Natural killer cell (primary cell): ENCODE measurements around the gene SEC24C. TPM values are rescaled to one million over a fixed set of nuclear protein-coding genes. Genes with fewer than 3 reads are reported as not detected.

ENCODE experiments used
- ATAC-seq, 3 donors: fragments of 150-1000 bp in 2 of 3; fragments of 200-7000 bp in 1 of 3; cut with Tn5 transposase; 1 replicate in 1 of 3; 2 replicates in 2 of 3; pipeline ENCODE4 v1.10.0; 2021; ENCODE audit warnings: mild to moderate bottlenecking in 2 of 3, moderate library complexity in 2 of 3
- DNase-seq, 2 donors: peaks; one replicate each; pipeline versions ENCODE4 v3.0.0 to v3.0.0-alpha.2; 2013 to 2021; ENCODE audit warnings: mixed read lengths in 1 of 2
- H3K27ac ChIP-seq: one replicate; pipeline ENCODE4 v1.5.1; 2013; ENCODE audit warnings: mild to moderate bottlenecking, low read length
- H3K27me3 ChIP-seq: one replicate; pipeline ENCODE4 v1.6.1; 2013; ENCODE audit warnings: low read length; ENCODE audit not compliant: control insufficient read depth, insufficient read depth
- H3K36me3 ChIP-seq: one replicate; pipeline ENCODE4 v1.6.1; 2013; ENCODE audit warnings: low read length; ENCODE audit not compliant: control insufficient read depth, insufficient read depth
- H3K4me1 ChIP-seq: one replicate; pipeline ENCODE4 v1.6.1; 2013; ENCODE audit warnings: low read length; ENCODE audit not compliant: control insufficient read depth, insufficient read depth
- H3K4me3 ChIP-seq: one replicate; pipeline ENCODE4 v1.5.1; 2013; ENCODE audit warnings: low read length
- H3K9me3 ChIP-seq: one replicate; pipeline ENCODE4 v1.6.1; 2013; ENCODE audit warnings: low read length; ENCODE audit not compliant: control insufficient read depth, insufficient read depth
- H3K27ac Mint-ChIP-seq, 2 donors: one replicate each; pipeline ENCODE4 v1.8.0; 2022; ENCODE audit warnings: mild to moderate bottlenecking in 2 of 2, mixed read lengths in 2 of 2, moderate library complexity in 1 of 2
- H3K27me3 Mint-ChIP-seq, 2 donors: one replicate each; pipeline ENCODE4 v1.8.0; 2022; ENCODE audit warnings: low read depth in 2 of 2, mixed read lengths in 2 of 2
- H3K36me3 Mint-ChIP-seq: one replicate; pipeline ENCODE4 v1.8.0; 2022; ENCODE audit warnings: mixed read lengths
- H3K4me1 Mint-ChIP-seq, 2 donors: one replicate each; pipeline ENCODE4 v1.8.0; 2022; ENCODE audit warnings: mixed read lengths in 2 of 2
- H3K4me3 Mint-ChIP-seq: one replicate; pipeline ENCODE4 v1.8.0; 2022; ENCODE audit warnings: mild to moderate bottlenecking, moderate library complexity, mixed read lengths
- H3K9me3 Mint-ChIP-seq, 2 donors: one replicate each; pipeline ENCODE4 v1.8.0; 2022; ENCODE audit warnings: mixed read lengths in 2 of 2
- CTCF ChIP-seq: fragments of 200-600 bp; IDR thresholded peaks from one replicate; pipeline ENCODE4 v1.8.0; 2022; ENCODE audit warnings: antibody characterized with exemption
- WGBS: methylation state at CpG from one replicate; pipeline ENCODE4 v1.1.7; 2013; ENCODE audit warnings: missing lambda C conversion rate; ENCODE audit not compliant: insufficient coverage; 5-methylcytosine and 5-hydroxymethylcytosine counted together
- intact Hi-C: fragments of 100-400 bp; cut with micrococcal nuclease; formaldehyde crosslinking; loops from one replicate; pipeline ENCODE4 v1.14.2; 2022
- total RNA-seq, 4 donors: library from RNA; stranded (reverse); fragments of 120-200 nt in 1 of 4; gene quantifications; one replicate each; pipeline versions ENCODE4 v1.2.3 to v1.2.4, GENCODE V29; 2013 to 2022

The SEC24C gene
- total RNA-seq, 3 donors from 2014 or later (not counting 1 experiment from before 2014, with no cell fraction given): 153 to 161 (median 160) TPM

GRCh38 chr10:73812657-73813056, 68.5 kb downstream of the SEC24C start:
- H3K4me1 Mint-ChIP-seq: peaks cover 21 to 22% of the 10 kb centered on the region in 2 donors
- DNase-seq (no peak), ATAC-seq (no peak)
- no peak overlapping the region for H3K4me3 ChIP-seq
- H3K9me3 ChIP-seq: no peaks in the 10 kb centered on the region
- peak overlapping the region; percentile 71 for H3K4me3 Mint-ChIP-seq
- intact Hi-C loops: loop anchor here (5.0 kb wide), 1 partner anchor 40 kb away; a partner anchor contains a TSS
- 98% methylated on average over 4 of the region's 4 CpGs for WGBS
- H3K9me3 Mint-ChIP-seq: no peaks in the 10 kb centered on the region
- H3K27ac ChIP-seq: peak overlapping the region; percentile 18
- peaks cover 40% of the 10 kb centered on the region for H3K36me3 ChIP-seq
- H3K27ac Mint-ChIP-seq: peak overlapping the region; percentile 73 to 82
- H3K36me3 Mint-ChIP-seq: no peaks in the 10 kb centered on the region
- H3K27me3 Mint-ChIP-seq: no peaks in the 10 kb centered on the region
- peaks cover 17% of the 10 kb centered on the region for H3K4me1 ChIP-seq
- H3K27me3 ChIP-seq: no peaks in the 10 kb centered on the region
- TF ChIP-seq CTCF: no peak

DNA sequence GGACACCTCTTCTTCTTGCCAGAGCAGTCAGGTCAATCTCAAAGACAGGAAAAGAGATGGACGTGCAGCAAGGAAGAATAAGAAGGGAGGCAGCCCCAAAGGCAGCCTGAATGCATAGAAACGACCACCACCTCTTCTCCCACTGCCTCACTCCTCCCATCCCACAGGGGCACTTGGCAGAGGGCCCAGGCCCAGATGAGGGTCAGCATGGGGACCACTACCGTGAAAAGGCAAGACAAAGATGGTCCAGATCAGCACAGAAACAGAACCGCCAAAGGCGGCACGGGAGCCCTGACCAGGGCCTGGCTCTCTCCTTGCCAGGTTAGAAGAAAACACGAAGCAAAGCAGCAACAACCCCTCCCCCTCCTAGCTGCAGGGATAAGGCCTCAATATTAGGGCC, 69.2 kb downstream of the SEC24C start:
- no peak overlapping the region for H3K4me3 ChIP-seq
- no peaks in the 10 kb centered on the region for H3K36me3 Mint-ChIP-seq
- peaks cover 20 to 22% of the 10 kb centered on the region in 2 donors for H3K4me1 Mint-ChIP-seq
- H3K27ac ChIP-seq: no peak overlapping the region
- no peaks in the 10 kb centered on the region for H3K9me3 ChIP-seq
- no peak for TF ChIP-seq CTCF
- peaks cover 17% of the 10 kb centered on the region for H3K4me1 ChIP-seq
- peak overlapping the region; percentile 73 to 82 for H3K27ac Mint-ChIP-seq
- no peaks in the 10 kb centered on the region for H3K27me3 Mint-ChIP-seq
- H3K9me3 Mint-ChIP-seq: no peaks in the 10 kb centered on the region
- intact Hi-C loops: loop anchor here (5.0 kb wide), 1 partner anchor 41 kb away; a partner anchor contains a TSS
- H3K36me3 ChIP-seq: peaks cover 34% of the 10 kb centered on the region
- H3K27me3 ChIP-seq: no peaks in the 10 kb centered on the region
- DNase-seq (no peak), ATAC-seq (no peak)
- WGBS: 86% methylated on average over 7 of the region's 7 CpGs
- peak overlapping the region; percentile 37 for H3K4me3 Mint-ChIP-seq

DNA sequence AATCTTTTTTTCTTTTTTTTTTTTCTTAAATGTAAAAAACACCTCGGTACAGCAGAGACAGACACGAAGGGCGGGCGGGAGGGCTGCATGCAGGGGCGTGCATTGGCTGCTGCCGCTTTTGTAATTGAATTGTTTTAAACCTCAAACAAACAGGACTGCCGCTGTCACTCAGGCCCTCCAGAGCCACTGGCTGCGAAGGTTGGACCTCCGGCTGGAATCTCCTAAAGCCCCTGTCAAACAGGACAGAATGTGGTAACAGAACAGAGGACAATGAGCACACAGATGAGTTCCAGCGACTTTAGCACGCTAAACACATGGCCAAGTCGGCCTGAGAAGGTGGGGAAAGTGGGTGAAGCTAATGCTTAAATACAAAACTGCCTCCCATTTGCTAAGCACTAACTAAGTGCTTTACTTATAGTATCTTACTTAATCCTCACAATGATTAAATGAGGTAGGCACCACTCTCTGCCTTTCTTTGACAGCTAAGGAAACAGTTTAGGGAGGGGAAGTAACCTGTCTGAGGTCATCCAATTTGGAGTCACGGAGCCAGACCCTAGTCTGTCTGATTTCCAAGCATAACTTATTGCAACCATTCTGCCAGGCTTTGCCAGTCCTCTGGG, 70.2 kb downstream of the SEC24C start:
- H3K27ac ChIP-seq: no peak overlapping the region
- Mint-ChIP-seq H3K9me3 (no peaks in the 10 kb centered on the region), H3K36me3 (no peaks in the 10 kb centered on the region), H3K4me3 (no peak overlapping the region), H3K4me1 (peaks cover 10 to 13% of the 10 kb centered on the region in 2 donors), H3K27me3 (no peaks in the 10 kb centered on the region), H3K27ac (no peak overlapping the region)
- no peak overlapping the region for H3K4me3 ChIP-seq
- no peak for DNase-seq
- H3K9me3 ChIP-seq: no peaks in the 10 kb centered on the region
- WGBS: 91% methylated on average over 13 of the region's 13 CpGs
- intact Hi-C loops: loop anchor here (5.0 kb wide), 1 partner anchor 42 kb away; a partner anchor contains a TSS
- peaks cover 17% of the 10 kb centered on the region for H3K4me1 ChIP-seq
- no peak for ATAC-seq
- peaks cover 33% of the 10 kb centered on the region for H3K36me3 ChIP-seq
- H3K27me3 ChIP-seq: no peaks in the 10 kb centered on the region
- TF ChIP-seq CTCF: no peak
